ENCODE data around the gene TCF3. TPM values are rescaled to one million over a fixed set of nuclear protein-coding genes. Genes with fewer than 3 reads are reported as not detected.

The TCF3 gene
- total RNA-seq, 2 experiments from 2014 or later, result 518 to 811 TPM

DNA sequence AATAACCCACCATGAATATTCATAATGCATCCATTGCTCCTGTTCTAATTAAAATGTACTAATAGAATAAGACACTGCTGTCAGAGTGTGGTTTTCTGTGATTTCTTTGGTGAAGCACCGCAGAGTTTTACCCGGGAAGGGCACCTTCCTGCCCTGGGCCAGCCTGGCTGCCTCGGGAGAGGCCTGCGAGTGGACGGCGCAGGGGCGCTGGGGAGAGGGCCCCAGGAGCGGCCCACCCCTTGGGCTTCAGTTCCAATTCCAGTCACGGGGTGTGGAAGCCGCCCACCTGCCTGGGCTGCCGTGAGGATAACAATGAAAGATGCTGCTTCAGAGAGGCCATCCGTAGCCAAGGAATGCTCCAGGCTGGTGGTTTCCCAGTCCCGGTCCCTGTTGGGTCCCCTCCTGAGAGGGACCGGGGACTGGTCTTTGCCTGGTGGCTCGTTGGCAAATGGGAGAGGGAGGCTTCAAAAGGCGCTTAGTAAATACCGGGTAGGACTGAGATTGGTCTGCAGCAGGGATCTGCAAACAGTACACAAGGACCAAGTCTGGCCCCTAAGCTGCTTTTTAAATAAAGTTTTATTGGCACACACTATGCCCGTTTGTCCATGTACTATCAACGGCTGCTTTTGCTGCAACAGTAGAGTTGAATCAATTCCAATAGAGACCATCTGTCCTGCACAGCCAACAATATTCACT lies 18.0 kb downstream of the TCF3 start:
- DNase-seq (ENCODE audit: low spot score), result peak; percentile 40
- TF ChIP-seq EZH2phosphoT487 (IDR thresholded peaks at IDR 0.05; ENCODE audit: borderline replicate concordance, low read depth, low read length) (no peak), CTCF (conservative IDR thresholded peaks at IDR 0.05; ENCODE audit: low read length) (no peak)
- no TSS peak for BruUV-seq (replicated peaks)
- ChIA-PET POLR2A (interaction anchor here (0.7 kb wide), 1 partner anchor 35 kb away, joined by 3 read pairs; no protein-coding TSS in a partner anchor), CTCF (ENCODE audit: unreplicated experiment) (no interaction called here)
- H3K4me3 ChIP-seq (ENCODE audit: low read depth, low read length, poor library complexity, severe bottlenecking), result no peak overlapping the region
- H3K4me2 ChIP-seq (ENCODE audit: low read length), result no peak overlapping the region
- H2AFZ ChIP-seq (ENCODE audit: low read length), result no peak overlapping the region
- peak overlapping the region; percentile 11 for H3K27ac ChIP-seq (ENCODE audit: low read depth, low read length, poor library complexity, severe bottlenecking)
- peaks cover 100% of the 10 kb centered on the region for H3K36me3 ChIP-seq (ENCODE audit: insufficient read depth, low read length)
- H3K9me3 ChIP-seq (ENCODE audit: low read length), result no peaks in the 10 kb centered on the region
- peaks cover 29% of the 10 kb centered on the region for H4K20me1 ChIP-seq (ENCODE audit: insufficient read depth, low read length)
- intact Hi-C loops (cut with micrococcal nuclease; ENCODE audit: unreplicated experiment), result no loop called here
- no peaks in the 10 kb centered on the region for H3K9me2 ChIP-seq (ENCODE audit: insufficient read depth, low read length)
- no peaks in the 10 kb centered on the region for H3K4me1 ChIP-seq (ENCODE audit: insufficient read depth, low read length, poor library complexity, severe bottlenecking)
- peaks cover 98% of the 10 kb centered on the region for H3K79me2 ChIP-seq (ENCODE audit: insufficient read depth, low read depth, low read length)

DNA sequence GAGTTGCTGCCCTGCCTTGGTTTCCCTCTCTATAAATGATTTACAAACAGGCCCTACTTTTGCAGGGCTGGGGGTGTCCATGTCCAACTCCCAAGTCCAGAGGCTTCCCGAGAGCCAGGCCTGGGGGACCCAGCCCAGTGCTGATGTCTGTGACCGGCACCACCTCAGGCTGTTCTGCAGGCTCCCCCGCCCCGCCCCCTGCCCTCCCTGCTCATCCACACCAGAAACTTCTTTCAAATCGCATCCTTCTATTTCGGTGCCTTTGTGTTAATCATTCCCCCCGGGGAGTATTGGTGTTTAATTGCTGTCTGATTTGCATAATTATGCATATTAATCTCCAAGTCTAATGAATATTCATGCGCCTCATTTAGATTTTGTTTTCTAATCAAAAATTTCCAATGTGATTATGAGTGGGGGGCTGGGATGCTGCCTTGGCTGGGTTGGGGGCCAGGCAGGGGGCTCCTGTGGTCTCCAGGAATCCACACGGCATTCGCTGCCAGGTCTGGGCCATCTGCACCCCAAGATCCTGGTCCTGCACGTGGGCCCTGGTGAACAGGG lies 19.1 kb downstream of the TCF3 start:
- Histone ChIP-seq H3K9me2 (ENCODE audit: insufficient read depth, low read length) (no peaks in the 10 kb centered on the region), H3K9me3 (ENCODE audit: low read length) (no peaks in the 10 kb centered on the region), H4K20me1 (ENCODE audit: insufficient read depth, low read length) (peaks cover 29% of the 10 kb centered on the region), H3K36me3 (ENCODE audit: insufficient read depth, low read length) (peaks cover 94% of the 10 kb centered on the region), H3K4me2 (ENCODE audit: low read length) (no peak overlapping the region), H3K79me2 (ENCODE audit: insufficient read depth, low read depth, low read length) (peaks cover 88% of the 10 kb centered on the region), H3K27ac (ENCODE audit: low read depth, low read length, poor library complexity, severe bottlenecking) (no peak overlapping the region), H2AFZ (ENCODE audit: low read length) (no peak overlapping the region), H3K4me1 (ENCODE audit: insufficient read depth, low read length, poor library complexity, severe bottlenecking) (no peaks in the 10 kb centered on the region), H3K4me3 (ENCODE audit: low read depth, low read length, poor library complexity, severe bottlenecking) (no peak overlapping the region)
- TF ChIP-seq CTCF (conservative IDR thresholded peaks at IDR 0.05; ENCODE audit: low read length) (no peak), EZH2phosphoT487 (IDR thresholded peaks at IDR 0.05; ENCODE audit: borderline replicate concordance, low read depth, low read length) (no peak)
- no TSS peak for BruUV-seq (replicated peaks)
- ChIA-PET CTCF (ENCODE audit: unreplicated experiment) (no interaction called here), POLR2A (no interaction called here)
- intact Hi-C loops (cut with micrococcal nuclease; ENCODE audit: unreplicated experiment), result no loop called here
- no peak for DNase-seq (ENCODE audit: low spot score)
